AG04449 (cell line): ENCODE data around the gene SAFB2.

ENCODE experiments used
- CTCF ChIA-PET: fragments of 350-600 bp; formaldehyde crosslinking; extraction: SDS; loops from one replicate; lab custom pipeline; 2021; ENCODE audit warnings: antibody characterized with exemption; lab: Yijun Ruan, JAX
- POLR2A ChIA-PET: fragments of 400-600, 350-600 bp; formaldehyde crosslinking; extraction: SDS; loops from one replicate; lab custom pipeline; 2020; ENCODE audit warnings: antibody characterized with exemption, inconsistent platforms; lab: Yijun Ruan, JAX
- DNase-seq: peaks from one replicate; pipeline ENCODE4 v3.0.0-alpha.2; 2010; ENCODE audit warnings: low read depth, low spot score
- H3K4me3 ChIP-seq: 2 replicates; pipeline ENCODE4 v1.5.1; 2011; ENCODE audit warnings: low read depth, mild to moderate bottlenecking, control low read depth, low read length
- TF ChIP-seq, protein P1 (sequence below): IDR thresholded peaks from one replicate; pipeline ENCODE4 v1.5.1; 2011; ENCODE audit warnings: mild to moderate bottlenecking, moderate library complexity, low read length, control low read depth, inconsistent platforms; ENCODE audit not compliant: insufficient read depth; ENCODE audit errors: missing control alignments

SAFB2 gene

GRCh38 chr19:5665781-5666513, 43.4 kb upstream of the SAFB2 start:
- H3K4me3 ChIP-seq = no peak overlapping the region
- POLR2A ChIA-PET = interaction anchor here (1.1 kb wide), 1 partner anchor 44 kb away, joined by 4 read pairs; the partner anchor contains the start of genes SAFB and SAFB2
- TF ChIP-seq, protein P1, sequence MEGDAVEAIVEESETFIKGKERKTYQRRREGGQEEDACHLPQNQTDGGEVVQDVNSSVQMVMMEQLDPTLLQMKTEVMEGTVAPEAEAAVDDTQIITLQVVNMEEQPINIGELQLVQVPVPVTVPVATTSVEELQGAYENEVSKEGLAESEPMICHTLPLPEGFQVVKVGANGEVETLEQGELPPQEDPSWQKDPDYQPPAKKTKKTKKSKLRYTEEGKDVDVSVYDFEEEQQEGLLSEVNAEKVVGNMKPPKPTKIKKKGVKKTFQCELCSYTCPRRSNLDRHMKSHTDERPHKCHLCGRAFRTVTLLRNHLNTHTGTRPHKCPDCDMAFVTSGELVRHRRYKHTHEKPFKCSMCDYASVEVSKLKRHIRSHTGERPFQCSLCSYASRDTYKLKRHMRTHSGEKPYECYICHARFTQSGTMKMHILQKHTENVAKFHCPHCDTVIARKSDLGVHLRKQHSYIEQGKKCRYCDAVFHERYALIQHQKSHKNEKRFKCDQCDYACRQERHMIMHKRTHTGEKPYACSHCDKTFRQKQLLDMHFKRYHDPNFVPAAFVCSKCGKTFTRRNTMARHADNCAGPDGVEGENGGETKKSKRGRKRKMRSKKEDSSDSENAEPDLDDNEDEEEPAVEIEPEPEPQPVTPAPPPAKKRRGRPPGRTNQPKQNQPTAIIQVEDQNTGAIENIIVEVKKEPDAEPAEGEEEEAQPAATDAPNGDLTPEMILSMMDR = peak; percentile 33
- DNase-seq = peak; percentile 34
- CTCF ChIA-PET = interaction anchor here (1.1 to 2.7 kb wide), 5 partner anchors 10 to 35 kb away, joined by 3 to 10 read pairs (median 5); no protein-coding TSS in a partner anchor

DNA sequence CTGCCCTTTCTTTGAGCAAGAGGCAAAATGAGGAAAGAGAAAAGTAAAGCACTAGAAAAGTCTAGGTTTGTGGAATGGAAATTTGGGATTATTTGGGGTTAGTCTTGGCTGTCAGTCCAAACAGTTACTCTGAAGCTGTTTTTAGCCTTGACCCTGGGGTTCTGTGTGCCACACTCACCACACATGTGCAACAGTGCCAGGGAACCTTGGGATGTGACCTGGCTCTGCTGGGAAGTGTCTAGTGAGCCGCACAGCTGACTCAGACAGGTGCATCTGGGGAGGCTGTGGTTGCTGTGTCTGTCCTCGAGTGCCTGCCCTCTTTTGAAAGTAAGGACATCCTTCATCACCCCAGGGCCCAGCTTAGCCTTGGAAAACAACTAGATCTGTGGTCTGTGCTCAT, 41.9 kb upstream of the SAFB2 start:
- TF ChIP-seq, protein P1 = no peak
- POLR2A ChIA-PET = no interaction called here
- H3K4me3 ChIP-seq = no peak overlapping the region
- no peak for DNase-seq
- CTCF ChIA-PET = interaction anchor here (2.1 to 2.7 kb wide), 3 partner anchors 8 to 22 kb away, joined by 5 to 10 read pairs (median 8); no protein-coding TSS in a partner anchor

- ChIA-PET POLR2A (no interaction called here), CTCF (no interaction called here)
- DNase-seq = no peak
- H3K4me3 ChIP-seq = no peak overlapping the region
- TF ChIP-seq, protein P1 = no peak
These were observed 41.3 kb upstream of the SAFB2 start for GRCh38 chr19:5663904-5664303.

- POLR2A ChIA-PET = no interaction called here
- TF ChIP-seq, protein P1 = no peak
- no peak overlapping the region for H3K4me3 ChIP-seq
- no peak for DNase-seq
- CTCF ChIA-PET = interaction anchor here (0.8 kb wide), 1 partner anchor 26 kb away, joined by 3 read pairs; no protein-coding TSS in a partner anchor
These were observed 38.9 kb upstream of the SAFB2 start for GRCh38 chr19:5661483-5661882.

- TF ChIP-seq, protein P1 = no peak
- no peak for DNase-seq
- POLR2A ChIA-PET = no interaction called here
- H3K4me3 ChIP-seq = no peak overlapping the region
- CTCF ChIA-PET = interaction anchor here (0.9 to 1.5 kb wide), 3 partner anchors 10 to 139 kb away, joined by 3 to 5 read pairs (median 3); no protein-coding TSS in a partner anchor
These were observed 32.8 kb upstream of the SAFB2 start for GRCh38 chr19:5655412-5655811.

DNA sequence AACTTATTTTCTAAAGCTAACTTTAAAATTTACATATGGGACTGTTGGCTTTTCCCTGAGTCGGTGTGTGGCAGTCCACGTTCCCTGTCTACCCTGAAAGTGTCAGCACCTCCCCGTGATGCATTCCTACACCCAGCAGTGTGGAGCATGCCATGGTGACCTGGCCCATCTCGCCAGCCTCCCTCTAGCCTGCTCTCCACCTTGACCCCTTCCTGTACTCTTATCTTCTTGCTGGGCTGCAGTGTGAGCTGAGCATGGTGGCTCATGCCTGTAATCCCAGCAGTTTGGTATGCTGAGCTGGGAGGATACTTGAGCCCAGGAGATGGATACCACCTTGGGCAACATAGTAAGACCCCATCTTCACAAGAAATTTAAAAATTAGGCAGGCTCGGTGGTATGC, 32.4 kb upstream of the SAFB2 start:
- no peak for DNase-seq
- CTCF ChIA-PET = interaction anchor here (0.9 to 1.6 kb wide), 3 partner anchors 10 to 140 kb away, joined by 3 to 10 read pairs (median 3); no protein-coding TSS in a partner anchor
- TF ChIP-seq, protein P1 = no peak
- POLR2A ChIA-PET = no interaction called here
- H3K4me3 ChIP-seq = no peak overlapping the region
